GM19452 (cell line): Measurements from ENCODE around the gene SNX19.

Experiments
- ATAC-seq: cut with Tn5 transposase; IDR thresholded peaks from one replicate; pipeline ENCODE4 v1.9.1; 2021; ENCODE audit not compliant: unreplicated experiment

Gene SNX19

GRCh38 chr11:130848361-130849214 lies 67.7 kb downstream of the SNX19 start:
- ATAC-seq = no peak

- ATAC-seq = no peak
Observed at GRCh38 chr11:130847517-130847916, 68.8 kb downstream of the SNX19 start.

- ATAC-seq = no peak
Observed at GRCh38 chr11:130846606-130847005, 69.7 kb downstream of the SNX19 start.

- ATAC-seq = no peak
Observed at GRCh38 chr11:130842001-130842400, 74.3 kb downstream of the SNX19 start.

- ATAC-seq = no peak
Observed at GRCh38 chr11:130840679-130841078, 75.6 kb downstream of the SNX19 start.

GRCh38 chr11:130839981-130840666 lies 76.2 kb downstream of the SNX19 start:
- no peak for ATAC-seq

- no peak for ATAC-seq
Observed at GRCh38 chr11:130837194-130837593, 79.1 kb downstream of the SNX19 start.

- ATAC-seq = no peak
Observed at GRCh38 chr11:130834886-130835285, 81.4 kb downstream of the SNX19 start.

GRCh38 chr11:130832566-130833425 lies 83.5 kb downstream of the SNX19 start:
- ATAC-seq = no peak

GRCh38 chr11:130831976-130832375 lies 84.3 kb downstream of the SNX19 start:
- no peak for ATAC-seq

- no peak for ATAC-seq
Observed at GRCh38 chr11:130831506-130831905, 84.8 kb downstream of the SNX19 start.

GRCh38 chr11:130830566-130830965 lies 85.7 kb downstream of the SNX19 start:
- ATAC-seq = no peak

GRCh38 chr11:130829920-130830511 lies 86.3 kb downstream of the SNX19 start:
- ATAC-seq = no peak

- no peak for ATAC-seq
Observed at GRCh38 chr11:130828741-130829140, 87.5 kb downstream of the SNX19 start.

GRCh38 chr11:130827451-130828377 lies 88.6 kb downstream of the SNX19 start:
- ATAC-seq = no peak

GRCh38 chr11:130826572-130826971 lies 89.7 kb downstream of the SNX19 start:
- ATAC-seq = no peak

GRCh38 chr11:130825983-130826382 lies 90.3 kb downstream of the SNX19 start:
- ATAC-seq = no peak

- no peak for ATAC-seq
Observed at GRCh38 chr11:130825561-130825960, 90.7 kb downstream of the SNX19 start.
